ENCODE data around the gene MEIOC.

Gene MEIOC

GRCh38 chr17:44646280-44646679, 10.0 kb upstream of the MEIOC start:
- TF ChIP-seq SIN3A (IDR thresholded peaks at IDR 0.05; ENCODE audit: borderline replicate concordance, insufficient read depth, low read length) (no peak), TAF1 (IDR thresholded peaks at IDR 0.05; ENCODE audit: borderline replicate concordance, insufficient read depth, low read length) (no peak), POLR2AphosphoS5 (IDR thresholded peaks at IDR 0.05; ENCODE audit: low read depth, low read length) (no peak), FOXP2 (optimal IDR thresholded peaks at IDR 0.05; ENCODE audit: borderline replicate concordance, extremely low read depth, extremely low read length, insufficient read depth) (no peak), REST (IDR thresholded peaks at IDR 0.05; ENCODE audit: insufficient read depth in 1 of 2, low read depth in 2 of 2, low read length in 2 of 2) (no peak)

GRCh38 chr17:44647736-44648135, 8.5 kb upstream of the MEIOC start:
- TF ChIP-seq REST (IDR thresholded peaks at IDR 0.05; ENCODE audit: insufficient read depth in 1 of 2, low read depth in 2 of 2, low read length in 2 of 2), result no peak
- no peak for TF ChIP-seq POLR2AphosphoS5 (IDR thresholded peaks at IDR 0.05; ENCODE audit: low read depth, low read length)
- no peak for TF ChIP-seq TAF1 (IDR thresholded peaks at IDR 0.05; ENCODE audit: borderline replicate concordance, insufficient read depth, low read length)
- TF ChIP-seq SIN3A (IDR thresholded peaks at IDR 0.05; ENCODE audit: borderline replicate concordance, insufficient read depth, low read length), result no peak
- no peak for TF ChIP-seq FOXP2 (optimal IDR thresholded peaks at IDR 0.05; ENCODE audit: borderline replicate concordance, extremely low read depth, extremely low read length, insufficient read depth)

- TF ChIP-seq POLR2AphosphoS5 (IDR thresholded peaks at IDR 0.05; ENCODE audit: low read depth, low read length), result no peak
- TF ChIP-seq TAF1 (IDR thresholded peaks at IDR 0.05; ENCODE audit: borderline replicate concordance, insufficient read depth, low read length), result no peak
- no peak for TF ChIP-seq FOXP2 (optimal IDR thresholded peaks at IDR 0.05; ENCODE audit: borderline replicate concordance, extremely low read depth, extremely low read length, insufficient read depth)
- TF ChIP-seq SIN3A (IDR thresholded peaks at IDR 0.05; ENCODE audit: borderline replicate concordance, insufficient read depth, low read length), result no peak
- TF ChIP-seq REST (IDR thresholded peaks at IDR 0.05; ENCODE audit: insufficient read depth in 1 of 2, low read depth in 2 of 2, low read length in 2 of 2), result no peak
Measured at GRCh38 chr17:44648963-44649362, 7.3 kb upstream of the MEIOC start.

GRCh38 chr17:44651228-44651627, 5.0 kb upstream of the MEIOC start:
- TF ChIP-seq FOXP2 (optimal IDR thresholded peaks at IDR 0.05; ENCODE audit: borderline replicate concordance, extremely low read depth, extremely low read length, insufficient read depth) (no peak), REST (IDR thresholded peaks at IDR 0.05; ENCODE audit: insufficient read depth in 1 of 2, low read depth in 2 of 2, low read length in 2 of 2) (no peak), SIN3A (IDR thresholded peaks at IDR 0.05; ENCODE audit: borderline replicate concordance, insufficient read depth, low read length) (no peak), POLR2AphosphoS5 (IDR thresholded peaks at IDR 0.05; ENCODE audit: low read depth, low read length) (no peak), TAF1 (IDR thresholded peaks at IDR 0.05; ENCODE audit: borderline replicate concordance, insufficient read depth, low read length) (no peak)

- TF ChIP-seq REST (IDR thresholded peaks at IDR 0.05; ENCODE audit: insufficient read depth in 1 of 2, low read depth in 2 of 2, low read length in 2 of 2), result no peak
- no peak for TF ChIP-seq TAF1 (IDR thresholded peaks at IDR 0.05; ENCODE audit: borderline replicate concordance, insufficient read depth, low read length)
- no peak for TF ChIP-seq SIN3A (IDR thresholded peaks at IDR 0.05; ENCODE audit: borderline replicate concordance, insufficient read depth, low read length)
- TF ChIP-seq POLR2AphosphoS5 (IDR thresholded peaks at IDR 0.05; ENCODE audit: low read depth, low read length), result no peak
Measured at GRCh38 chr17:44652727-44653126, 3.5 kb upstream of the MEIOC start.

Measured in PFSK-1 (cell line).